Measurements from ENCODE around the gene KRTAP4-12.
"Not testable (repeated sequence)": the region's sequence is repeated elsewhere in the genome, so short reads cannot be mapped to it uniquely, and the experiment has no call there.

DNA sequence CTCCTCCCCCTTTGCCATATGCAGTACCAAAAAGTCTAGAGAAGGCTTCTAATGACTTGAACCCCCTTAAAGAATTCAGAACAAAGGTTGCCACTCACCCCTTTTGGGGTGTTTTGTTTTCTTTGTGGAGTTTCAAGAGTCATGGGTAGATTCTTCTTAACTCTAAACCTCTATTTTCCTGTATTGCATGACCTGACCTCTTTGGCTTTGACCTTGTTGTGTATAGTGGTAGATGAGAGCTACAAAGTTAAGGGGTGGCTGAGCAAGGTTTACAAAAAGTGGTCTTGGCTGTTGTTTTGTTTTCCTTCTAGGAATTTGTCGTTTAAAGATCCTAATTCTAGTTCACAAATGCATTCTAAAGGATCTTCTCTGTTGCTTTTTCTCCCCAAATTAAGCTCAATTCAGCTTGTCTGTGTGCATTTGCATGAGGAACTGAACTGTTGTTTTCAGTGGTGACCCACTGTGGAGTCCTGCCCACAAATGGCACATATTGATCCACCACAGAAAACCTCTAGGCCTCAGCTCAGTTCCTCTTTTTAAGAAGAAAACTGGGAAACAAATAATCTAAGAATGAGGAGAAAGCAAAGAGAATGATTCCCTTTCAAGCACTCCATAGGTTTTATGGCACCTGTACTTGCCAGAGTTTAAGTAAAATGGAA, 15.1 kb downstream of the KRTAP4-12 start:
- TF ChIP-seq, protein P1, sequence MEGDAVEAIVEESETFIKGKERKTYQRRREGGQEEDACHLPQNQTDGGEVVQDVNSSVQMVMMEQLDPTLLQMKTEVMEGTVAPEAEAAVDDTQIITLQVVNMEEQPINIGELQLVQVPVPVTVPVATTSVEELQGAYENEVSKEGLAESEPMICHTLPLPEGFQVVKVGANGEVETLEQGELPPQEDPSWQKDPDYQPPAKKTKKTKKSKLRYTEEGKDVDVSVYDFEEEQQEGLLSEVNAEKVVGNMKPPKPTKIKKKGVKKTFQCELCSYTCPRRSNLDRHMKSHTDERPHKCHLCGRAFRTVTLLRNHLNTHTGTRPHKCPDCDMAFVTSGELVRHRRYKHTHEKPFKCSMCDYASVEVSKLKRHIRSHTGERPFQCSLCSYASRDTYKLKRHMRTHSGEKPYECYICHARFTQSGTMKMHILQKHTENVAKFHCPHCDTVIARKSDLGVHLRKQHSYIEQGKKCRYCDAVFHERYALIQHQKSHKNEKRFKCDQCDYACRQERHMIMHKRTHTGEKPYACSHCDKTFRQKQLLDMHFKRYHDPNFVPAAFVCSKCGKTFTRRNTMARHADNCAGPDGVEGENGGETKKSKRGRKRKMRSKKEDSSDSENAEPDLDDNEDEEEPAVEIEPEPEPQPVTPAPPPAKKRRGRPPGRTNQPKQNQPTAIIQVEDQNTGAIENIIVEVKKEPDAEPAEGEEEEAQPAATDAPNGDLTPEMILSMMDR (IDR thresholded peaks at IDR 0.05): not testable (repeated sequence)
- TF ChIP-seq POLR2AphosphoS5 (IDR thresholded peaks at IDR 0.05): not testable (repeated sequence)
